ENCODE data around the gene EEF1G.

DNA sequence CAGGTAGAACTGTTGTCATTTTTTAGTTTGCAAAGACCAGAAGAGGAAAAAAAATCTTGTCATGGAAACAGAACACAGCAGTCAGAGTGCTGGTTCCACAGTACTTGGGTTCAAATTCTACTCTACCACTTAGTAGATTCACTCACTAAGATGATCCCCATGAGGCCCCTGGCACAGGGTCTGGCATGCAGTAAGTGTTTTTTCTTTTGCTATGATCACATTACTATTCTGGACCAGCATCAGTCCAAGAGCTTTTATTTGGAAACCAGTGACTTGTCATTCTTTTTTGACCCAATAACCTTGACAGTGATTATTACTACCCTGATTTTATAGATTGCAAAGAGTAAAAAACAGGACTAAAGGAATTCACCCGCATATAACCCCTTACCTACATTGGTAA lies 4.1 kb downstream of the EEF1G start:
- TF ChIP-seq GATA2 (IDR thresholded peaks at IDR 0.05; ENCODE audit: low read depth, low read length) (no peak), GATA3 (IDR thresholded peaks at IDR 0.05; ENCODE audit: low read depth, low read length) (no peak)

All from SH-SY5Y (cell line).